Fibroblast of villous mesenchyme (primary cell): ENCODE results near the gene SHC4. TPM values are rescaled to one million over a fixed set of nuclear protein-coding genes. Genes with fewer than 3 reads are reported as not detected.

ENCODE experiments used
- DNase-seq: peaks from one replicate; pipeline ENCODE4 v3.0.0-alpha.2; 2010; ENCODE audit warnings: low read depth
- H3K4me3 ChIP-seq: 2 replicates; pipeline ENCODE4 v1.5.1; 2011; ENCODE audit warnings: low read depth, mild to moderate bottlenecking, low read length
- total RNA-seq: library from RNA; depleted of rRNA; stranded (reverse); fragments of >200 nt; gene quantifications from 2 replicates; pipeline ENCODE4 v1.2.3, GENCODE V29; 2012
- TF ChIP-seq, protein P1 (sequence below): IDR thresholded peaks from 2 replicates; pipeline ENCODE4 v1.5.1; 2012; ENCODE audit warnings: low read depth, mild to moderate bottlenecking, low read length; ENCODE audit not compliant: insufficient read depth

The SHC4 gene, protein sequence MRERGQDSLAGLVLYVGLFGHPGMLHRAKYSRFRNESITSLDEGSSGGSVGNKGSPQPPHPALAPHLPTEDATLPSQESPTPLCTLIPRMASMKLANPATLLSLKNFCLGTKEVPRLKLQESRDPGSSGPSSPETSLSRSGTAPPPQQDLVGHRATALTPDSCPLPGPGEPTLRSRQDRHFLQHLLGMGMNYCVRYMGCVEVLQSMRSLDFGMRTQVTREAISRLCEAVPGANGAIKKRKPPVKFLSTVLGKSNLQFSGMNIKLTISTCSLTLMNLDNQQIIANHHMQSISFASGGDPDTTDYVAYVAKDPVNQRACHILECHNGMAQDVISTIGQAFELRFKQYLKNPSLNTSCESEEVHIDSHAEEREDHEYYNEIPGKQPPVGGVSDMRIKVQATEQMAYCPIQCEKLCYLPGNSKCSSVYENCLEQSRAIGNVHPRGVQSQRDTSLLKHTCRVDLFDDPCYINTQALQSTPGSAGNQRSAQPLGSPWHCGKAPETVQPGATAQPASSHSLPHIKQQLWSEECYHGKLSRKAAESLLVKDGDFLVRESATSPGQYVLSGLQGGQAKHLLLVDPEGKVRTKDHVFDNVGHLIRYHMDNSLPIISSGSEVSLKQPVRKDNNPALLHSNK
- 2.3 and 3.5 TPM in 2 replicates for total RNA-seq

DNA sequence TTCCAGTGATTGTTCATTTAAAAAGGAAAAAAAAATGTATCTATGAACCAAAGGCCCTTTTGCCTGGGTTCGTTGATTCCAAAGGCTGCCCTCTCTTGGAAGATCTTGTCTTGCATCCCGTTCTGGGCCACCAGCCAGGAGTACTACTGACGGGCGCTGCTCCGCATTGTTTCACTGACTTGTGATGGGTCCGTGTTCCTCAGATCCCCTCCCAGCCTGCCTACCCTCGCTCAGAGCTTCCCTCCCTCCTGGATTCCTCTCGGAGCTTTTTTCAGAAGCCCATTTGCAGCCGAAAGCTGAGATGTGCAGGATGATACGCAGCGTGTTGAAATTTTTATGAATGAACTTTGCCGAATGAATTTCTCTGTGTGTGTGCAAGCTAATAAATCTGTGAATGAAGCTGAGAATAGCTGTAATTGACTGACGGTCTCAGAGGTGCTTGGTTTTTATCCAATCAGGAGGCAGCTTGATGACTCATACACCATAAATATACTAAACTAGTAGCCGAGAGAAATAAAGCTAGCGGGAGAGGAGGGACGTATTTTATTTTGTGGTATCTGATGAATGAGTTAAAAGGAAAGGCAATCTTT is at the start of gene SHC4:
TSS of gene SHC4 (minus strand) at position 396 of the 590 bp plus-strand sequence. CDS start 904 bp downstream, outside the sequence.
- DNase-seq = peak; percentile 83
- TF ChIP-seq, protein P1, sequence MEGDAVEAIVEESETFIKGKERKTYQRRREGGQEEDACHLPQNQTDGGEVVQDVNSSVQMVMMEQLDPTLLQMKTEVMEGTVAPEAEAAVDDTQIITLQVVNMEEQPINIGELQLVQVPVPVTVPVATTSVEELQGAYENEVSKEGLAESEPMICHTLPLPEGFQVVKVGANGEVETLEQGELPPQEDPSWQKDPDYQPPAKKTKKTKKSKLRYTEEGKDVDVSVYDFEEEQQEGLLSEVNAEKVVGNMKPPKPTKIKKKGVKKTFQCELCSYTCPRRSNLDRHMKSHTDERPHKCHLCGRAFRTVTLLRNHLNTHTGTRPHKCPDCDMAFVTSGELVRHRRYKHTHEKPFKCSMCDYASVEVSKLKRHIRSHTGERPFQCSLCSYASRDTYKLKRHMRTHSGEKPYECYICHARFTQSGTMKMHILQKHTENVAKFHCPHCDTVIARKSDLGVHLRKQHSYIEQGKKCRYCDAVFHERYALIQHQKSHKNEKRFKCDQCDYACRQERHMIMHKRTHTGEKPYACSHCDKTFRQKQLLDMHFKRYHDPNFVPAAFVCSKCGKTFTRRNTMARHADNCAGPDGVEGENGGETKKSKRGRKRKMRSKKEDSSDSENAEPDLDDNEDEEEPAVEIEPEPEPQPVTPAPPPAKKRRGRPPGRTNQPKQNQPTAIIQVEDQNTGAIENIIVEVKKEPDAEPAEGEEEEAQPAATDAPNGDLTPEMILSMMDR = peak; percentile 32

DNA sequence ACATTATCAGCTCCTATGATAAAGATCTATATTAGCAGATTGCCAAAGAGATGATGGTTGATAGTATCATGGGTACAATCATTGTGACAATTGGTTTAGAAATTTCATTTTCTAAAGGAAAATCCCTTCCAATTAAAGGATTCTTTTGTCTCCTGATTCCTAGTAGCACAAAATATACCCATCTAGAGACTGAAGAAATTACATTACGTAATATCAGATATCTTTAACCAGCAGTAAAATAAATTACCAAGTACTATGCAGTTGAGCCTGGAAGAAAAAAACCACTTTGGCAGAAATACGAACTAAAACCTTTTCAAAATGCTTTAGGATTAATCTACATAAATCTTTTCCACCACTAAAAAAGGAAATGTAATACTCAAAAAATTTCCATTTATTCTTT is 35.6 kb upstream of the SHC4 start:
- no peak for DNase-seq
- TF ChIP-seq, protein P1 = no peak

More for the DNA sequence above, at the start of gene SHC4:
- H3K4me3 ChIP-seq = peak within 1 kb of the TSS; percentile 69

DNA sequence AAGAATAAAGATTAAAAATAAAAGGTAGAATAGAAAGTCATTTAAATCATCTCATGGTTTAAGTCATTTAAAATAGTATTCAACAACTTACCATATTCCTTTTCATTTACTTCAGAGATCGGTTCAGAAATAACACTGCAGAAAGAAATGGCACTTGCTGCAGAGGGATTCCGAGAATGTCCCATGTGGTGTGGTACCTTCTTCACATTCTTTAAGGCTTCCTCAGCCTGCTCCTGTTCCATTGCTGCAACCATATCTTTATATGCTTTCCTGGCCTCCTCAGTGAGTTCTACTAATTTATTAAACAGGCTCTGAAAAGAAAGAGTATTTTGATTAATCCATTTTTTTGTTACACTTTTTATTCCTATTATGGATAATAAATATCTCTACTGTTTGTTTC is 32.6 kb upstream of the SHC4 start:
- no peak for DNase-seq
- no peak overlapping the region for H3K4me3 ChIP-seq
- TF ChIP-seq, protein P1 = no peak

More for the DNA sequence above, 35.6 kb upstream of the SHC4 start:
- no peak overlapping the region for H3K4me3 ChIP-seq

DNA sequence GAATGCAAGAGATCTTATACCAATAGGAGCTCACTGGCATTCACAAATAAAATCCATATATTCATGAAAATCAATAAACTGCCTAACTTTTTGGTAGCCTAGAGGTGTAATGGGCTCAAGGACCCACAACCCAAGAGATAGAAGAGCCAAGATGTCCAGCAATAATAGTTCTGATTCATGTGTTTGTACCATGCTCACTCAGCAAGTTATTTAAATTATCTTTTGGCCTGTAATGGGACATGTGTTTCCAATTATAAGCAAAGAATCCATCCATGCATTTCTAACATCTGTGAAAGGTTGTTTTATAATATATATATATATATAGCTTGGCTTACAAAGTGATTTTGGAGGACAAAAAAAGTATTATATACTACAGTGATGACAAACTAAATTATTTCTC is 29.7 kb upstream of the SHC4 start:
- DNase-seq = no peak
- TF ChIP-seq, protein P1 = no peak
- H3K4me3 ChIP-seq = no peak overlapping the region

DNA sequence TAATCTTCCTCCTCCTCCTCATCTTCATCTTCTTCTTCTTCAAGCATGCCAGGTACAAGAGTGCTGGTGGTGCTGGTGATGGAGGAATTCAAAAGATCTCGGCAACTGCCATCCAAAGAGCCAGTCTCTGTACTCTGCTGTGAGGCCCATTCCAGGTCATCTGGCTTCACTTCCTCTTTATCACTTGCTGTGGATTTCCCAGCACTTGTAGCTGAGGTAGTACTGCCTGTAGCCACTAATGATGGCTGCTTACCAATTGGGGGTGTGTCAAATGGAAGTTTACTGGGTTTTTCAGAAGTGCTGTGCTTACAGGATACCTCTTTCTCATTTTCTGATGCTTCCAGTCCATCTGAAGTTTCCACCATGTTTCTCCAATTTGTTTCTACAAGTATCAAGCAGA is 28.8 kb upstream of the SHC4 start:
- H3K4me3 ChIP-seq = no peak overlapping the region
- DNase-seq = no peak
- TF ChIP-seq, protein P1 = no peak

DNA sequence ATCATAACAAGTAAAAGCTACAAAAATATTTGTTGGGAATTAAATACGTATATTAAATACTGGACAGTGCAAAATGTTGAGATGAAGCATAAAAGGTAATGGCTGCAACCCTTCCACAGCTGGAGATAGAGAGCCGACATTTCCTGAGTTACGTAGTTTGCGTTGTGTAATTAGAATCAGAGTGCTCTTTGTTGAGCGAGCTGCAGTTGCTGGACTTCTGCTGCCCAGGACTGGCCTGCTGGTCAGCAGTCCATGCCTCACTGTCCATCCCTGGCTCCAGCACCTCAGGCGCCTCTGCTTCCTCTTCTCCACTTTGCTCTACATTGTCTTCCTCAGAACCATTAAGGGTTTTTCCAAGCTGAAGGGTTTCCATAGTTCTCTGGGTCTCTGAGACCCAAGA is 28.4 kb upstream of the SHC4 start:
- no peak overlapping the region for H3K4me3 ChIP-seq
- DNase-seq = no peak
- TF ChIP-seq, protein P1 = no peak
